ENCODE data around the gene ACBD4.
"Not testable (repeated sequence)": the region's sequence is repeated elsewhere in the genome, so short reads cannot be mapped to it uniquely, and the experiment has no call there.

The ACBD4 gene

DNA sequence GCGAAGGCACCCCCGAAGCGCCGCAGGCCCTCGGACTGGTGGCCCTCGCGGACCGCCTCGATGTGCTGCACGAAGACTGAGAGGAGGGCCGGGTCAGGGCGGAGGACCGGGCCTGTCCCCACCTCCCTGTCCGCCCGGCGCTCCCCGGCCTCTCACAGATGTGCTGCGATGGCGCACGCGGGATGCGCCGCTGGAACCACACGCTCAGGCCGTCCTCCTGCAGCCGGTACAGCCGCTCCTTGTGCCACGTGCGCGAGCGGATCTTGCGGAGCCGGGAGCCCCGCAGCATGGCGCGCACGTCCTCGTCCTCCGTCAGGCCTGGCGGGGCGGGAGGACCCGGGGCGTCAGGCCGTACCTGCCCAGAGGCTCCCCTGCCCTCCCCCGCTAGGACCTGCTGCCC is 14.4 kb upstream of the ACBD4 start:
- DNase-seq: no peak

GRCh38 chr17:45123076-45123770 is 12.3 kb upstream of the ACBD4 start:
- DNase-seq: no peak

GRCh38 chr17:45123930-45124796 is 11.3 kb upstream of the ACBD4 start:
- DNase-seq: no peak

DNA sequence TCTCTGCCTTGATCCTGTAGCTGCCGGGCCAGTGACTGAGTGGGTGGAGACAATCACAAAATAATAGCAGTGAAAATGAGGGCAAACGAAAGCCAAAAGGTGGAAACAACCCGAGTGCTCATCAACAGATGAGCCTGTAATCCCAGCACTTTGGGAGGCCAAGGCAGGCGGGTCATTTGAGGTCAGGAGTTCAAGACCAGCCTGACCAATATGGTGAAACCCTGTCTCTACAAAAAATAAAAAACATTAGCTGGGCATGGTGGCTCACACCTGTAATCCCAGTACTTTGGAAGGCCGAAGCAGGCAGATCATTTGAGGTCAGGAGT is 10.7 kb upstream of the ACBD4 start:
- not testable (repeated sequence) for DNase-seq

- no peak for DNase-seq
Observed at GRCh38 chr17:45125509-45125908, 10.0 kb upstream of the ACBD4 start.

DNA sequence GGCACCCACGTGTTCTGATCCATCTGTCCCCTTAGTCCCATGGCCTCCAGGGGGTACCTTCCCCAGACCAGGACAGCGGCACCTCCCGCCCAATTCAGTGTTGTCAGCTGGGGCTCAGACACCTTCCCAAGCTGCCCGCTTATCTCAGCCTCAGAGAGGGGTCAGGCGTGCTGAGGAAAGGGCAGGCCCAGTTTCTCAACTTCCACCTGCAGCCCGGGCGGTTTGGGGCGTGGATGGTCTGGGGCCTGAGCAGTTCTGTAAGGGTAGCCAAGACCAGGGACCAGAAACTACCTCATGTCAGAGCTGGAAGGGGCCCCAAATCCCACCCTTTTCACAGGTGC is 8.3 kb upstream of the ACBD4 start:
- DNase-seq: no peak

DNA sequence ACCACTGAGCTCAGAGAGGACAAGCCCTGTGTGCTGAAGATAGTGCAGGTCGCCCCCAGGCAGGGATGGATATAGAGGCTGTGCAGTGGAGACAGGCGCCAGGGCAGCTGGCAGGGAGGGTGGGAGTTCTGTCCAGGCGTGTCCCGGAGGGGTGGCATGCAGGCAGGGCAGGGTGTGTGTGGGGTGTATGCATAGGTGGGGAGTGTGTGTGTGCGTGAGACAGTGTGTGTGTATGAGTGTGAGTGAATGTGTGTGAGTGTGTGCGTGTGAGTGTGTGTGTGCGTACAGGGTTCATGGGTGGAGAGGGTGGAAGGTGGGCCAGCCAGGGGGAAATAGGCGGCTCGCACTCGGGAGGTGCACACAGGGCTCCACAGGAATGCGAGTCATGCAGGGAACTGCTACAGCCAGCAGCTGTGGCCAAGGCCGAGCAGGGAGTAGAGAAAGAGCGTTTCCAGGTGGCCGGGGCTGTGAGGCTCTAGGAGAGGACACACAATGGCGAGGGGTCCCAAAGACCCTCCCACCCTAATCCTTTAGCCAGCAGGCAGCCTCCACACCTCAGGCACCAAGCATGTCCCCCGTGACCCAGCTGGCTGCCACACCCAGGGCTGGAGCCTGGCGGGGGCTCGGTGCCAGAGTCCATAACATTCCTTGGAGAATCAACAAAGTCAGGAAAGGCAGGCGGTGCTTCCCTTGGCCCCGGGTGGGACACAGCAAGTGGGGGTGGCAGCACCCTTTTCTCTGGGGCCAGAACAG is 7.8 kb upstream of the ACBD4 start:
- DNase-seq: peak; percentile 49

DNA sequence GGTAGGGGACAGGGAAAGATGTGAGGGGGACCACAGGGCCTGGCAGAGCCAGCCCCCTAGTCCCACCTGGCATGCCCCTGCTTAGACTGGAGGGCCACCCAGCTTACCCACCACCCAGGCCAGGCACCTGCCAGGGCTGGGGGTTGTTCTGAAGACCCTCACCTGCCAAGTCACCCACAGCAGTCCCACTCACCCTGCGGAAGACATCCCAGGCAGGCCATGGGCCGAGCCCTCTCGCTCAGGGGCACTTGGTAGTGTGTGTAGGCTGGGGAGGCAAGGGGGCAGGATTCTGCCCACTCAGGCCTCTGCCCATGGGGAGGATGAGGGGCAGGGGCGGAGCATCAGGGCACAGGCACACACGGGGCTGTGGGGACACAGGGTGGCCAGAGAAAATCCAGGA is 7.2 kb upstream of the ACBD4 start:
- DNase-seq: no peak

DNA sequence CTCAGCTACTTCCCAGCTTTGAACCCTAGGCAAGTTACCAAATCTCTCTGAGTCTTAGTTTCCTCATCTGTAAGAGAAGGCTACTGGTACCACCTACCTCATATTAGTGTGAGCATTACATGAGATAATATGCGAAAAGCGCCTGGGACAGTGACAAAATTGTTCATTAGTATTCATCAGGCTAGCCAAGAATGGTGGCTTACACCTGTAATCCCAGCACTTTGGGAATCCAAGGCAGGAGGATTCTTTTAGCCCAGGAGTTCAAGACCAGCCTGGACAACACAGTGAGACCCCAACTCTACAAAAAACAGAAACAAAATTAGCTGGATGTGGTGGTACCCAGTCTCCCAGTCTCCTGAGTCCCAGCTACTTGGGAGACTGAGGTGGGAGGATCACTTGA is 6.5 kb upstream of the ACBD4 start:
- DNase-seq: no peak

- no peak for DNase-seq
Observed at GRCh38 chr17:45129426-45129939, 6.0 kb upstream of the ACBD4 start.

DNA sequence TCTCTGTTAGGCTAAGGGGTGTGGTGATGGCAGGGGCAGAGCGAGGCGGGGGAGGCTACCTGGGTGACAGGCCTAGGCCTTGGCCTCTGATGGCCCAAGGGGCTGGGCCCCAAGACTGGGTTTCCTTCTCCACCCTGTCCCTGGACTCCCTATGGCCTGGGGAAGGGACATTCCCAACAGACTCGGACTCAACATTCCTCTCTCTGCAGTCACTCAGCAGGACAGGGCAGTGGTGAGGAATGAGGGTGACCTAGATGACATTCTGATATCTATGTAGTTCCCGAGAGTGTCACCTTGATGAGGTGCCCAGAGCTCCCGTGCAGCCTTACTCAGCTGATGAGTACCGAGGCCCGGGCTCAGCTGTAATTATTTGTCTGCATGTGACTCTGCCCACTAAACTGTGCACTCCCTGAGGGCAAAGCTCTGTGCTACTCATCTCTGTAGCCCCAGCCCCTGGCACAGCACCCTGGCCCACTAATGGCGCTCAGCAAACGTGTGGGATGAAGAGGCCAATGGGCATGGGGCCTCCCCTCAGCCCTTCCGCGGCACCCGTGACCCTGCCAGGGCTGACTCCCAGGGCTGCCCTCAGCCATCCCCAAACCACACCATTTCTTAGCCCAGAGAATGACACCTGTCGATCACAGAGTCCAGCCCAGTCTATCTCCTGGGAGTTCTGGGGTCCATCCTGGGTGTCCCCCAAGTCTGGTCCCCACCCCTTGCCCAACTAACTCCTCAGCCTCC is 5.4 kb upstream of the ACBD4 start:
- DNase-seq: no peak

DNA sequence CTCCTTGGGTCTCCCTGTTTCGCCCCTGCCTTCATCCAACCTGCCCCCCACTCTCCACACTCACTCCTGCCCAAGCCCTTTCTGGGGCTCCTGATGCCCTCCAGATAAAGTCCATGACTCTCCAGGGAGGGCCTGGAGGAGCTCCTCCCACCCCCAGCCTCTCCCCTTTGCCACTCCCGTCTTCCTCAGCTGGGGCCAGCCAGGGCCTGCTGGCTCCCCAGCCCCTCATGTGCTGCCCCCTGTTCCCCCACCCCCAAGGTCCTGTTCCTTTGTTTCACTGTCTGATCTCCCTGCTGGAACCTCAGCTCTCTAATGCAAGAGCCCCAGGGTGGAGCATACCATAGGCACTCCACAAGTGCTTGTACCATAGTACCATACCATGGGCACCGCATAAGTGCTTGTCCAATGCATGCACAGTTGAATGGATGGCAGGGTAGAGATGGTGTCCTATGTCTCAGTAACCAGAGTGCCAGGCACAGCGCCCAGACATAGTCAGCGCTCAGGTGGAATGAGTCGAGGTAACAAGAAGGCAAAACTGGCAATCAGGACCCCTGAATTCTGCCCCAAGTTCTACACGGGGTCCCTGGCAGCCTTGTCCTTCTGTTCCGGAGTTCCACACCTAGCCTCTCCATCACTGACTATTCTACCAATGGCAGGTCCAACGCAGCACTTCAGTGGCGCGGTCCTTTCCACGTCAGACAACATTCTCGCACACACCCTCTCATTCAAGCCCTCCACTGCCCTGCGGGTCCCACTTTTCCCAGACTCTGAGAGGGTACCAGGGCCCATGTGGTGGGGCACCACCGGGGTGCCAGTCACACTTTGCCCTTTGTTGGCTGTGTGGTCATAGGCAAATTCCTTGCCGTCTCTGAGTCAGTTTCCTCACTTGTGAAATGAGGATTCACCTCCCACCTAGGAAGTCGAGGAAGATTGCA is 4.5 kb upstream of the ACBD4 start:
- no peak for DNase-seq

DNA sequence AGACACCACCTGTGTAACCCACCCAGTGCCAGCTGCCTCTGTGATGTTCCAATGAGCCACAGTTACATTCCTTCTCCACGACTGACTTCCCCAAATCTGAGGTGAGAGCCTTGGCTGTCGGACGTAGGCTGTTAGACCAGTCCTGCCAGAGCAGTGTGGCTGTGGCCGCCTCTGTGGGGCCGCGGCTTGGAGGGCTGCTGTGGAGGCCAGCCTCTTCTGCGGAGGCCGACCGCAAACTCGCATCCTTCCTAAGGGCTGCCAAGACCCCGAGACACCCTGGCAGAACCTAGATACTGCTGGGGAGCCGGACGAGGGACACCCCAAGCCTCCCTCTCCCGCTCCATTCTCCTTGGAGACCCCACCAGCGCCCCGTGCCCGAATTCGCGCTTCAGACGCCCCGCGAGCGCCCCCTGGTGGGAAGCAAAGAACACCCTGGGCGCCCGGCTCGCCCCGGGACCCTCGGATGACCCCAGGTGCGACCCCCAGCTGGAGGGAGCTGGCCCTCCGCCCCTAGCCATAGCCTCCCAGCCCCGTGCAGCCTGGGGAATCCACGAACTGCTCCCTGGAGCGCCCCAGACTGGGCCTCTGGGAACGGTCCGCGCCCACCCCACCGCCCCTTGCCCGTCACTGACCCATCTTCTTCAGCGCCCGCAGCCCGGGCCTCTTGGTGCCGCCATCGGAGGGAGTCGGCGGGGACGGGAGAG is 3.7 kb upstream of the ACBD4 start:
- no peak for DNase-seq

- no peak for DNase-seq
Observed at GRCh38 chr17:45132320-45132571, 3.2 kb upstream of the ACBD4 start, which contains the start of gene PLCD3. PLCD3 (minus strand) TSS chr17:45132515; CDS start chr17:45132410, 105 bp downstream.

- peak; percentile 27 for DNase-seq
Observed at GRCh38 chr17:45132572-45133463, 2.7 kb upstream of the ACBD4 start.

- no peak for DNase-seq
Observed at GRCh38 chr17:45135978-45136791, 698 bp downstream of the ACBD4 start.

GRCh38 chr17:45136846-45137560 is 1.5 kb downstream of the ACBD4 start:
- no peak for DNase-seq

- DNase-seq: no peak
Observed at GRCh38 chr17:45137561-45138305, 2.2 kb downstream of the ACBD4 start.

All from NCI-H1694 (cell line).